DMS 273 (cell line): Measurements from ENCODE around the gene NEIL3.

Source experiments
- DNase-seq: peaks from one replicate; lab custom pipeline; 2025; ENCODE audit not compliant: unreplicated experiment; lab: John Stamatoyannopoulos, UW

The NEIL3 gene, protein sequence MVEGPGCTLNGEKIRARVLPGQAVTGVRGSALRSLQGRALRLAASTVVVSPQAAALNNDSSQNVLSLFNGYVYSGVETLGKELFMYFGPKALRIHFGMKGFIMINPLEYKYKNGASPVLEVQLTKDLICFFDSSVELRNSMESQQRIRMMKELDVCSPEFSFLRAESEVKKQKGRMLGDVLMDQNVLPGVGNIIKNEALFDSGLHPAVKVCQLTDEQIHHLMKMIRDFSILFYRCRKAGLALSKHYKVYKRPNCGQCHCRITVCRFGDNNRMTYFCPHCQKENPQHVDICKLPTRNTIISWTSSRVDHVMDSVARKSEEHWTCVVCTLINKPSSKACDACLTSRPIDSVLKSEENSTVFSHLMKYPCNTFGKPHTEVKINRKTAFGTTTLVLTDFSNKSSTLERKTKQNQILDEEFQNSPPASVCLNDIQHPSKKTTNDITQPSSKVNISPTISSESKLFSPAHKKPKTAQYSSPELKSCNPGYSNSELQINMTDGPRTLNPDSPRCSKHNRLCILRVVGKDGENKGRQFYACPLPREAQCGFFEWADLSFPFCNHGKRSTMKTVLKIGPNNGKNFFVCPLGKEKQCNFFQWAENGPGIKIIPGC

DNA sequence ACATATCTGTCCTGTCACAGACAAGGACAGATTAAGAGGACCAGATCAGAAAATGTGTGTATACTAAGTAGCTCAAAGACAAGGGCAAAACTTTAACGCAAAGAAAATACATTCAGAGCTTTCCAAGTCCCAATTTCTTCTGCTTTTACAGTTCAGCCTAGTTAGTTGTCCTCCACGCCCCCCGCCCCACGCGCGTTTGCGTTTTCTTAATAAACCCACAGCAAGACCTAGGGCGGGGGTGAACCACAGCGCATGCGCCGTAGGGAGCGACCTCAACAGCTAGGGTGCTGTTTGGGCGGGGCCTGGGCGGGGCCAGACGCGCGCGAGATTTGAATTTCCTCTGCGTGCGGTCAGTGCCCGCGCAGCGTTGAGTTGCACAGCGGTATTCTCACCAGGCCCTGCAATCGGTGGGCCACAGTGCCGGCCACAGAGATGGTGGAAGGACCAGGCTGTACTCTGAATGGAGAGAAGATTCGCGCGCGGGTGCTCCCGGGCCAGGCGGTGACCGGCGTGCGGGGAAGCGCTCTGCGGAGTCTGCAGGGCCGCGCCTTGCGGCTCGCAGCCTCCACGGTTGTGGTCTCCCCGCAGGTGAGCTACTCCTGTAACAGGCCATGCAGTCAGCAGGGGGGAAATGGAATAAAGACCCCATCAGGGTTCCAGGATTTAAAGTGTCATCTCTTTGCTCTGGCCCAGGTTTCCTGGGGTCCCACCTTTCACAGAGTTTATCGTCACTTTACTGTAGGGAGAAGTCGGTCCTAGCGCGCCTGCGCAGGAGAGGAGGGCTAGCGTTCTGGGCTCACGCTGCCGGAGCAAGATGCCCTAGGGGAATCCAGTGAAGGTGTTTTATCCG, at the start of gene NEIL3:
Gene NEIL3 (plus strand): TSS at position 353 of the 850 bp plus-strand sequence. CDS start 80 bp downstream, at position 433.
- peak; percentile 92 for DNase-seq

DNA sequence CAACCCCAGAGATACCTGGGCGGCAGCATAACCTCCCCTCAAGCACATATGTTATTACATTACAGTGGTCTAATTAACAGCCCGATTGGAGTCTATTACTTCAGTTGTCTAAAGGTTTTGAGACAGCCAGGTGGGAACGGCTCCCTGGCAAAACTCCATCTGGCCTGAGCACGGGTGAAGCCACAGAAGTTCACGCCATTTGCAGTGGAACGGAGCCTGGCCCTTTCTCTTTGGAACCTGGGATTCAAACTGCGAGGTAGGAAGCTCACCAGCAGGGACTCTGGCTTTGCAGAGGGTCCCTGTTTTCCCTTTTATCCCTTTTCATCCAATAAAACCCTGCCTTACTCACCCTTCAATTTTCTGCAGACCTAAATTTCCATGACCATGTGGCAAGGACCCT, 45.9 kb upstream of the NEIL3 start:
- DNase-seq: peak; percentile 14

DNA sequence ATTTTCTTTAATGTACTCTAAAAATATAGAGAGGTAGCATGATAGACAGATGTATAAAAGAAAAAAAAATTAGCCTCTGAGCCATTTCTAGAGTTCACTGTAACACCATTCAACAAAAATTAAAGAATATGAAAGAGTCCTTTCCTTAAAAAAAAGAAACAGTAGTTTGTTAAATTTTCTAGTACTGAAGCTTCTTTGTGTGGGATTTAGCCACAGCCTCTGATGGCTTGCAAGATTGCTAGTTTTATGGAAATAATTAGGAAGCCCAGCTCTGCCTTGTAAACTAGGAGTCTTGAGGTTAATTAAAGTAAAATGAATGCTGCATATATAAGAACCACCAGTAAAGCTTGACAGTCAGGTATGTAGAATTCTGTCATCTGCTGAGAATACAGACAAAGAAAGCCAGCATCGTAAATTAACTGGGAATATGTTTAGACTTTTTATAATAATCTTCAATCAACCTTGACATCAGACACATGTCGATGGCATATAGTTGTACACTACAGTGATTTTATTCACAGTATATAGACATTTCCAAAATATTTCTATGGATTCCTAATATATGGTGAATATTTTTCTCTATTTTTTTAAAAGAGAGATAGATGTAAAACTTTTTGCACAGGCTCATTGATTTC, 44.8 kb upstream of the NEIL3 start:
- DNase-seq: no peak

DNA sequence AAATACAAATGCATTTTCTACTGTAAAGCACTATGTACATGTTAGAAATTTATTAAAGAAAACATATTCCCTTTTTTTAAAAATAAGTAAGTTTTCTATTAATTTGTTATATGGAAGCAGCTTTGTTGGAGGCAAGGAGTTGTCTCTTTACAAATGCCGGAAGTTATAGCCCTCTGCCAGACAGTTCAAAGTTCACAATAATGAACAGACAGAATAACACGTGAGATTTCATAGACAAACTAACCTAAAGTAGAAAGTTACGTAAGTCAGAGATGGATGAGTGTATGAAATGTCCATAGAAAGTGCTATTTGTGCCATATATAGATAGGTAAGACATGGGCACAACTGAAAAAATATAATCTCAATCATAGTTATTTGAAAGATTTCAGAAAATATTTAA, 43.9 kb upstream of the NEIL3 start:
- no peak for DNase-seq

DNA sequence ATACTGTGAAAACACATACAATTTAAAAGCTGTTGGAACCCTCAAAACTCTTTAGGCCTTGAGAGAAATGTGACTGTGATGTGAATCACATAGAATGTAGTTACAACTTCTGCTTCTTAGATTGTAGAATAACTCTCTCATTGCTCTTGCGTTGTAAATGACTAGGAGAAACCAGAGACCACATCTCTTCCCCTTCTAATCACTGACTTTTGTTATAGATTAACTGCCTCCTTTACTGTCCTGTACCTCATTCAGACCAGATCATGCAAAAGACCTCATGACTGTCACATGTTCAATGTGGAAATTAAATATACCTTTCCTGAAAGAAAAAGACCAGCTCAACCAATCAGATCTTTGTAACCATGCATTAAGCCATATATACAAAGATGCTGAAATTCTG, 43.2 kb upstream of the NEIL3 start:
- no peak for DNase-seq

DNA sequence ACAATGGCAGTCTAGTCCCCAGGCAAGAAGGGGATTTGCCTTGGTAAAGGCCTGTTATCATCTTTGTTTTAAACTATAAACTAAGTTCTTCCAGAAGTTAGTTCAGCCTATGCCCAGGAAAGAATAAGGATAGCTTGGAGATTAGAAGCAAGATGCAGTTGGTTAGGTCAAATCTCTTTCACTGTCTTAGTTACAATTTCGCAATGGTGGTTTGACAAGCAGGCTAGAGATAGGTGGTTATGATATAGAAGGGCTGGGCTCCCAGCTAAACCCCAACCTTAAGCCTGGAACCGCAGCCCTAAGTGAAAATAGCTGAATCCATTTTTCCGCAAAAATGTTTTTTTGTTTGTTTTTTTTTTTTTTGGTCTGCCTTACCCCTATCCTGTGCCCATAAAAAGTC, 41.8 kb upstream of the NEIL3 start:
- no peak for DNase-seq

DNA sequence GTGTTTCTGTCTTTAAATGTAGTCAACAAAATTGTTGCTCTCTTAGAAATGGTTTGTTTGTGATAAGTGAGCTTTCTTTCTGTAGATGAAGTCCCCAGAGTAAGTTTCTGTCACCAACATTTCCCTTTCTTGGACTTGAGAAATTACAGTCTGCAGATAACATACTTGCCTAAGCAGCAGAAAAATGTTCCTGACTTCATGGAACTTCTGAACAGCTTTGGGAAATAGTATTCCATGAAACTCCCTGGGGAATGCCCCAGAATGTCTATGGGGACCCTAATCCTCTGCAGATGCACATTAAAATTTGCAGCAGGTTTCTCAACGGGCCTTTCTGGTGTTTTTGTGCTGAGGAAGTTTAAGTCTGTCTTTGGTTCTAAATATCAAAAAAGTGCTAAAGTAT, 38.6 kb upstream of the NEIL3 start:
- DNase-seq: no peak

DNA sequence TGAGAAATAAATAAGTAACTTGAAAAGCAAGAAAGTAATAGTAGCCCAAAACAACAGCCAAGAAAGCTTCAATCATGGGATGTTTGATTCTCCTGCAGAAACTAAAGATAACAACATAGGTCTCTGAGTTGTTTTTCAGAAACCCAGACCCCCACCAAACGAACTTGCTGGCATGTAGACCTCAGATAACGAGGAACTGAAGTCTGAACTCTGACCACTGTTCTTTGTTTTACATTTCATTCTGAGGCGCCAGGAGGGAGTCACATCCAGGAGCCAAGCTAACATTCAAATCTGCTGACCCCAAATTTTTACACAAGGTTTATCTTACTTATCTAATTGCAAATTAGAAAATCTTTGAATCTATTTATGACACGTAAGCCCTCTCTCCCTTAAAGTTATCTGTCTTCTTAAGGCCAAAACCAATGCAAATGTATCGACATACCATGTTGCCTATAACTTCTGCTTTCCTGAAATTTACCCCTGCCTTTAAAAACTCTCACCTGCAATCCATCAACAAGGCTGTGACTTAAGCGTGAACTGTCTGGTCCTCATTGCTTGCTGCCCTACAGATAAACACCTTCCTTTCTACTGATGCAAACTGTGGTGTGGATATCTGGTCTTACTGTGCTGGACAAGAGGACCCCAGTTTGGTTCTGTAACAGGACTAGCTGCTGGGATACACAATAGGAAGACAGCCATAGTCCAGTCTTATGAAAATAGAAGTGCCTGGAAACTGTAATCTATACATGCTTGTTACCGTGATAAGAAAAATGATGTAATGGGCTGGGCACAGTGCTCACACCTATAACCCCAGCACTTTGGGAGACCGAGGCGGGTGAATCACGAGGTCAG, 37.5 kb upstream of the NEIL3 start:
- no peak for DNase-seq

DNA sequence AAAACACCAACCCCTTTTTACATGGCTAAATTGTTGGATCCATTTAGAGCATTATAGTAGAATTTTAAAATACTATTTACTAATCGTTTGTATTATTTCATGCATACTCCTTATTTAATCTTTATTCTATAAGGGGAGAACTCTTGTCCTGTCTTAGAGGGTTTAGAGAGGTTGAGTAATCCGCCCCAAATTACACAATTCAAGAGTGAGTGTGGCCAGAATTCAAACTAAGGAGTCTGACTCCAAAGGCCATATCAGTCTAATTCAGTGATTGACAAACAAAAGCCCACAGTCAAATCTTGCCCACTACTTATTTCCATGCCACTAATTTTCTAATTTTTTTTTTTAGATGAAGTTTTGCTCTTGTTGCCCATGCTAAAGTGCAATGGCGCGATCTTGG, 33.7 kb upstream of the NEIL3 start:
- DNase-seq: no peak

DNA sequence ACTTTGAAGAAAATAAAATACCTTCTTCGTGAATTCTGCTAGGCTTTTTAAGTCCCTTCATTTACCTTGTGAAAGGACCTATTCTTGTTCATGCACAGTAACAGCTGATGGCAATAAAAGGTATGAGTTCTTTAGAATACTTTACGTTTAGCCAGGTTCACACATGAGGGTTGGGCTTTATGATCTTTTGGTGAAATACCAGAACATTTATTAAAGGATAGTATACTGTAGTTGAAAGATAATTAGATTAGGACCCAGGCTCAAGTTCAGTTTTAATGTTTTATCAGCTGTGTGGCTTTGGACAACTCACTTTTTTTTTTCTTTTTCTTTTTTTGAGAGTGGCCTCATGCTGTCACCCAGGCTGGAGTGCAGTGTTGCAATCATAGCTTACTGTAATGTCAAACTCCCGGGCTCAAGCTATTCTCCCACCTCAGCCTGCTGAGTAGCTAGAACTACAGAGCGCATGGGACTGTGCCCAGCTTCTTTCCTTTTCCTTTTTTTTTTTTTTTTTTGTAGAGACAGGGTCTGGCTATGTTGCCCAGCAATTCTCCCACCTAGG, 28.2 kb upstream of the NEIL3 start:
- no peak for DNase-seq

DNA sequence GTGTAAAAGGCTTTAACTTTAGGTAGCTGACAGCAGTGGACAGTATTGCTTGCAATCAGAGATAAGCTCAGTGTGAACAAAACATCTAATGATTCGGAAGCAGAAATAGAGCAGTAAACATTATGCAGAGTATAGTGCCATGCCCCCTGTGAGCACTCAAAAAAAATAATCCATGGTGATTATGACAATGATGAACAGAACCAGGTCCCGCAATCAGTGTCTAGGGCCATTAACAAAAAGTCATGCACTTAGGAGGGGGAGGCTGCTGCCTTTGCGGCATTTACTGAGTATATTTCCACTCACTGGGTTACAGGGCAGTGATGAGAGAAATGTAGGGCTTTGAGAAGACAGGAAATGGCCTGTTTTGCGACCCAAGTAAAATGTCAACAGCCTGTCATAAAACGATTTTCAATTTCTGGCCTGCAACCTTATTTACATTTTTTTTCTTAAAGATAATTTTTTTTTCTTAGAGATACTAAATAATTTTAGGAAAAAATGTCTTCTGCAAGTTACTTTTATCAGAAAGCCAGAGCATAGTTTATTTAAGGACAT, 27.3 kb upstream of the NEIL3 start:
- no peak for DNase-seq

DNA sequence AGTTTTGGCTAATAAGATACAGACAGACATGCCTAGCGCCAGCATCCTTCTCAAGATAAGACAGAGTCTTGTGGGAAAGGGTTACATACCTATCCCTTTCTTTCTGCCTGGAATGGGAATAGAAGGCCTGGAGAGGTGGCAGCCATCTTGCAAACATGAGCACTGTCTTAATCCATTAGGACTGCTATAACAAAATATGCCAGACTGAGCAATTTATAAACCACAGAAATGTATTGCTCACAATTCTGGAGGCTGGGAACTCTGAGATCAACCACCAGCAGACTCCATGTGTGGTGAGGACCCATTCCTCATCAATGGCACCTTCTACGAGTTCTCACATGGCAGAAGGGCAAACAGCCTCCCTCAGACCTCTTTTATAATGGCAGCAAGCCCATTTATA, 26.5 kb upstream of the NEIL3 start:
- no peak for DNase-seq

DNA sequence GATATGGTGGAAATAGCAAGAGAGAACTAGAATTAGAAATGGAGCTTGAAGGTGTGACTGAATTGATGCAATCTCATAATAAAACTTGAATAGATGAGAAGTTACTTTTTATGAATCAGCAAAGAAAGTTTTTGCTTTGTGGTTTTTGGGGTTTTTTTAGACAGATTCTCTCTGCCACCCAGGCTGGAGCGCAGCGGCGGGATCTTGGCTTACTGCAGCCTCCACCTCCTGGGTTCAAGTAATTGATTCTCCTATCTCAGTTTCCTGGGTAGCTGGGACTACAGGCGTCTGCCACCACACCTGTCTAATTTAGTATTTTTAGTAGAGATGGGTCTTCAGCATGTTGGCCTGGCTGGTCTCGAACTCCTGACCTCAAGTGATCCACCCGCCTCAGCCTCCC, 23.7 kb upstream of the NEIL3 start:
- no peak for DNase-seq

DNA sequence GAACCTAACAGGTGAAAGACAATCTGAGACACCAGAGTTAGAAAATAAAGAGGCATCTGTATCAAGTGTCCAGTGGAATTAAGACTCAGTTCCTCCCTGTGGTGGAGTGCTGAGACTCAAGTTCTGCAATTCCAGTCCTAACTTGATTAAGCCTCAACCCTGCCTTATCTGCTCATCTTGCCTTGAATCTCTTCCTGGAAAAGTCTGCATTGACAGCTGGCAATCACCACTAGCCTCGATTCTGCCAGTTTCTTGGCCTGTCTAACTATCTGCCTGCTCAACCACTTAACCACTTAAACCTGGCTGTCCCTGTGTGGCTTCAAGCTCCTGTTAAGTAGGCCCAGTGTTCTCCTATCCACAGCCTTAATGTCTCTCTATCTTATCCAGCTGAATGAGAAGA, 22.4 kb upstream of the NEIL3 start:
- peak; percentile 35 for DNase-seq

DNA sequence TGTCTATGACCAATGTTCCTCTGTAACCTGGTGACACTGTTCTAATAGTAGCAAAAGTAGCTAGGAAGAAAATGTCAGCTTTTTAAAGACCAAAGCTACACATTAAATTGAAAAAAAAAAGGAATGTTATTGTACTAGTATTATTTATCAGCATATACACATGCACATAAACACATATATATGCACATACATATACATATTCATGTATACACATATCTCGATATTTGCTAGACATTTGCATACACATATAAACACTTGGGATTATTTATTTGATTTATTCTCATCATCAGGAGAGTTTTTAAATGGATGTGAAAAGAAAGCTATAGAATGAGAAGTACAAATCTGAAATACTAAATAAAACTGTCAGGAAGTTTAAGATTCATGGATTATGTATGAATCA, 21.3 kb upstream of the NEIL3 start:
- no peak for DNase-seq

DNA sequence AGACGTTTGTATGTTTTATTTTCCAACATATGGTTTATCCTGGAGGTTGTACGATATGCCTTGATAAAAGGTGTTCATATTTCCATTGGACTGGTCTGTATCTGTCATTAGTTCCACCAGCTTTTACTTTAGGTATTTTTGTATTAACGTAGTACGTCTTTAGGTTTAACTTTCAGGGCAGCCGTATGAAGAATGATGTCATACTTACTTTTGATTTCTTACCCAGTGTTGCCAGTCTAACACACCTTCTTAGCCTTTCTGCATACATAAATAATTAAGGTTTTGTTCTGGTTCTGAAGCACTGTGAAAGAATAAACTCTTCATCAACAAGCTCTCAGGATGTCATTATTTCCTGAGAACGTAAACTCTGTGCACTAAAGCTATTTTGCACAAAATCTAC, 18.9 kb upstream of the NEIL3 start:
- no peak for DNase-seq

DNA sequence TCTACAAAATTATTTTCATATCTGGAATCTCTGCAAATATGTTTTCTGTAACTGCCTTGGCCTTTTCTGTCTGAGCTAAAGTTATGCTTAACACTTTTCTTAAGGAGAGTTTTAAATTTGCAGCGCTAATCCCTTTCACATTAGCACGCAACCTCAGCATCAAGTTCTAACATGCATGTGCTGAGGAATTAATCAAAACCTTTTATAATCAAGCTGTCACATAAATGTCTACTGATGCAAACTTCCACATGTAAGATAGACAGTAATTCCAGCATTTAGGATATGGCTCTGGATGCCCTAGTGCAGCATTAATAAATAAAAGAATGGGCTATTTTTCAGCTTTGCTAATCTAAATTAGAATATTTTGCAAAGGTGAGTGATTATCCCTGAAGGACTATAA, 17.5 kb upstream of the NEIL3 start:
- peak; percentile 30 for DNase-seq

DNA sequence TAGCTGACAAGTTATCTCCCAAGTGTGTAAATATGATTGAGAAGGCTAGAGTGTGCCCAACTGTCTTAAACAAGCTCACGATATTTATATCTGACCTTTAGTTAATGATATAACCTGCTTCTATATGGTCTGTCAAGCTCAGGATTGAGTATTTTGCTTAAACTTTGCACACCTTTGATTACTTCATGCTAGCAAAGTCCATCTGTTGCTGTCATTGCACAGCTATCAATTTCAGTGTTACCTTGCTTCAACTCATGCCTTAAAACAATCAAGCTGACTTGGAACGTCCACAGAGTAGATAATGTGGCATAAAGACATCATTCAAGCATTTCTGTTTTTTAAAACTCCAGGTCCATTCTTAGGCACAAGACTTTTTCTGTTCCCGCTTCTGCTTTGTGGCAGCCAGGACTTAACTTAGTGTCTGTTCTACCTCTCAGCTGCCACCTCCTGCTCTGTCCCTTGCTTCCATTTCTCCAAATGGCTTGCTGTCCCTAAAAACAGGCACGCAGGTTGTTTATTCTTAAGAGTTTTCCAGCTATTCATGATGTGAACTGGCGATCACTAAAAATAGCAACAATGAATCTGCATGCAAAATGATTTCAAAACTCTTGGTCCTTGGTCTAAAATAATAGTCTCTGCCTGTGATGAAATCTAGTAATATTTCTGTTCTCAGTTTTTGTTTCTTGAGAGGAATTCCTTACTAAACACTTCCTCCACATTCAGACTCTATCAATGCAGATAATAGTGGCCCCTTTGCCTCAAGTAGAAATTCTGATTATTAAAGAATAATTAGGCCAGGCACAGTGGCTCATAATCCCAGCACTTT, 16.3 kb upstream of the NEIL3 start:
- peak; percentile 10 for DNase-seq

DNA sequence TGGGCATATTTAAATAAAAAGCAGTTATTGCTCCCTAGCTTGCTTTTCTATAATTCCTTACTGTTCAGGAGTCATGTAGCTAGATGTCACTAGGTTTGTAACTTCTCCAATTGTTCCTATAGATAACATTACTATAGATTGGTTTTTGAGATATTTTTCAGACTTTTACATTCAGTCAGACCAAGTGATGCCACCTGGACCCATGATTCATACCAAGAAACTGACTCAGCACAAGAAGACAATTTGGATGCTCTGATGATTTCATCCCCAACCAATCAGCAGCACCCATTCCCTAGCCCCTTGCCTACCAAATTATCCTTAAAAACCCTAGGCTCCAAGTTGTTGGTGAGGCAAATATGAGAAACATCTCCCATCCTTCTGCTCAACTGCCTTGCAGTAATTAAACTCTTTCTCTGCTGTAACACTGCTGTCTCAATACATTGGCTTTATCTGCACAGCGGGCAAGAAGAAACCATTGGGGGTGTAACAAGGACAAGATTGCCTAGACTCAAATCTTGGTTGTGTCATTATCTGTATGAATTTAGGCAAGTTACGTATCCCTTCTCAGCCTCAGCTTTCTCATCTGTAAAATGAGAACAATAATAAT, 11.8 kb upstream of the NEIL3 start:
- DNase-seq: no peak
